PC-3 (cell line): Measurements from ENCODE around the gene LRBA.

ENCODE experiments used
- EZH2 ChIP-seq: fragments of 300-600 bp; sonication (generic); IDR thresholded peaks from one replicate; pipeline ENCODE4 v1.6.1; 2017; ENCODE audit warnings: antibody characterized with exemption, mild to moderate bottlenecking, low read length; ENCODE audit not compliant: unreplicated experiment
- TF ChIP-seq, protein P1 (sequence below): fragments of 300-600 bp; sonication (generic); conservative IDR thresholded peaks from 2 replicates; pipeline ENCODE4 v1.5.1; 2017; ENCODE audit warnings: antibody characterized with exemption, low read depth, mild to moderate bottlenecking, low read length

DNA sequence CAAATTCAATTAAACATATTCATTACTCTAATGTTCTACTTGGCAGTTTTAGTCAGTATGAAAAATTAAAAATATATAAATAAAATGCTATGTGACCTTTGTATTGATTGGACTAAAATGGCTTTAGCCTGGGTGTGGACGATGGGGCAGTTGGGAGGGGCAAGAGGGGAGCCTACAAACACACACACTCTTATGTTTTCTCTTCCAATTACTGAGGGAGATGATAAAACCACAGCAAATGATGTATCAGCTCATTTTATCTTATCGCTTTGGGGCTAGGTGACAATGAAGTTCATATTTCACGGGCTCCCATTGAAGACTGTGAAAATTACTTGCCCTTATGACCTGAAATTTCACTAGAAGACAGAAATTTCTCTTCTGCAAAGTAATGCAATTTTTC is 517.5 kb downstream of the LRBA start:
- TF ChIP-seq, protein P1, sequence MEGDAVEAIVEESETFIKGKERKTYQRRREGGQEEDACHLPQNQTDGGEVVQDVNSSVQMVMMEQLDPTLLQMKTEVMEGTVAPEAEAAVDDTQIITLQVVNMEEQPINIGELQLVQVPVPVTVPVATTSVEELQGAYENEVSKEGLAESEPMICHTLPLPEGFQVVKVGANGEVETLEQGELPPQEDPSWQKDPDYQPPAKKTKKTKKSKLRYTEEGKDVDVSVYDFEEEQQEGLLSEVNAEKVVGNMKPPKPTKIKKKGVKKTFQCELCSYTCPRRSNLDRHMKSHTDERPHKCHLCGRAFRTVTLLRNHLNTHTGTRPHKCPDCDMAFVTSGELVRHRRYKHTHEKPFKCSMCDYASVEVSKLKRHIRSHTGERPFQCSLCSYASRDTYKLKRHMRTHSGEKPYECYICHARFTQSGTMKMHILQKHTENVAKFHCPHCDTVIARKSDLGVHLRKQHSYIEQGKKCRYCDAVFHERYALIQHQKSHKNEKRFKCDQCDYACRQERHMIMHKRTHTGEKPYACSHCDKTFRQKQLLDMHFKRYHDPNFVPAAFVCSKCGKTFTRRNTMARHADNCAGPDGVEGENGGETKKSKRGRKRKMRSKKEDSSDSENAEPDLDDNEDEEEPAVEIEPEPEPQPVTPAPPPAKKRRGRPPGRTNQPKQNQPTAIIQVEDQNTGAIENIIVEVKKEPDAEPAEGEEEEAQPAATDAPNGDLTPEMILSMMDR: no peak
- no peak for TF ChIP-seq EZH2
